Suprapubic skin (tissue), 4 donors: ENCODE results near the gene UBQLN4. TPM values are rescaled to one million over a fixed set of nuclear protein-coding genes. Genes with fewer than 3 reads are reported as not detected.

Experiments used
- DNase-seq, 2 donors: peaks; one replicate each; pipeline ENCODE4 v3.0.0-alpha.2; 2019; ENCODE audit warnings: low spot score in 2 of 2
- H3K27ac ChIP-seq: fragments of 200-600 bp; sonication (generic); one replicate; pipeline ENCODE4 v1.5.1; 2019
- H3K27me3 ChIP-seq: fragments of 200-600 bp; sonication (generic); one replicate; pipeline ENCODE4 v1.5.1; 2019
- H3K36me3 ChIP-seq: fragments of 200-600 bp; sonication (generic); one replicate; pipeline ENCODE4 v1.5.1; 2019
- H3K4me1 ChIP-seq: fragments of 200-600 bp; sonication (generic); one replicate; pipeline ENCODE4 v1.5.1; 2019
- H3K4me3 ChIP-seq: fragments of 200-600 bp; sonication (generic); one replicate; pipeline ENCODE4 v1.5.1; 2019; ENCODE audit warnings: mild to moderate bottlenecking
- H3K9me3 ChIP-seq: fragments of 200-600 bp; sonication (generic); one replicate; pipeline ENCODE4 v1.5.1; 2019
- CTCF ChIP-seq, 2 donors: fragments of 200-600 bp in 1 of 2; fragments of 450-650 bp in 1 of 2; sonication (generic) in 1 of 2; IDR thresholded peaks; one replicate each; pipeline ENCODE4 v1.5.1; 2016 to 2019; ENCODE audit warnings: antibody characterized with exemption in 2 of 2, mild to moderate bottlenecking in 1 of 2, moderate library complexity in 1 of 2
- EP300 ChIP-seq: sonication (generic); formaldehyde crosslinking; IDR thresholded peaks from one replicate; pipeline ENCODE4 v1.6.1; 2017; ENCODE audit warnings: antibody characterized with exemption
- POLR2A ChIP-seq, 2 donors: fragments of 450-650 bp; IDR thresholded peaks; one replicate each; pipeline ENCODE4 v1.6.1; 2017; ENCODE audit warnings: antibody characterized with exemption in 2 of 2, mild to moderate bottlenecking in 2 of 2, moderate library complexity in 2 of 2
- POLR2AphosphoS5 ChIP-seq, 3 donors: sonication (generic); formaldehyde crosslinking; IDR thresholded peaks; one replicate each; pipeline ENCODE4 v1.6.1; 2017; ENCODE audit warnings: antibody characterized with exemption in 3 of 3
- WGBS: methylation state at CpG from one replicate; pipeline ENCODE4 v1.1.5; 2018; 5-methylcytosine and 5-hydroxymethylcytosine counted together
- total RNA-seq, 4 donors: library from RNA; depleted of rRNA; stranded (reverse); fragments of >200 nt; gene quantifications; one replicate each; pipeline ENCODE4 v1.1.0, GENCODE V29; 2016

The UBQLN4 gene
- total RNA-seq, 4 donors from 2014 or later = 32.7 to 42.7 (median 39.8) TPM

DNA sequence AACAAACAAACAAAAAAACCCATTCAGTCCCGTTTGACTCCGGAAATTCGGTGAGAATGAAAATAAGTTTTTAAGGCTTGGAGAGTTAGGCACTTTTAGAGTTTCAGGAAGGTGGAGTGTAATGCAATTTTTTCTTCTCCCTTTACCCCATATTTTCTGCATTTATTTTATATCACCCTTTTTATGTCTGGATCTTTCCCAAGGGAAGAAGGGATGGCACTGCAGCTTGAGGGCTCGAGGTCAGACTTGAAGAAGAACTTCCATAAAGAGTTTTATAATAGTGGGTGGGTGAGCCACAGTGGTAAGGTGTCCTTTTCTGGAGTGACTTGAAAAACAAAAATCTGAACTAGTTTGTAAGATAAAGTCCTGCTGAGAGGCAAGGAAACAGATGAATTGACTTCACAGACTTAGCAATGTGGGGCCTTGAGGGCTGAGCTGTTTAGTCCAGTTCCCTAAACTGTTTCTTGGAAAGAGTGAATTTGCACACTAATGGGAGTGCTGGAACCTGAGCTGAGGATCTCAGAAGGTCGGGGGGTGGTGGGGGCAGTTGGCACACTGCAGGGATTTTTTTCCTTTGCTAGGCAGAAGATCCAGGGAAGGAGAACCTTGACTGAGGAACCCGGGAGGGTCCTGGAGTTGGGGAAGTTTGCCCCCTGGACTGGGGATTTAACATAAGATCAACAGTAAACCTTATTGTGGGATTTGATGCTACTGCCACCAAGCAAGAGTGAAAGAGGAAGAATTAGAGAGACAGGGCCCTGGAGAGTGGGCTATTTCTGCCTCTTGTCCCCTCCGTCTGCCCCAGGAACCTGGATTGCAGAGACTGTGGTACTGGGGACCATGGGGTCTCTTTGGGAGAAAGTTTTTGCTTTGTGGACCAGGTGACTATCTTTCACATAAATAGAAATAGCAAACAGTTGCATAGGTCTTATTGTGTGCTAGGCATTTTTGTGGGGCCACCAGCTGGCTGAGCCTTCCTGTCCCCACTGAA lies 30.5 kb upstream of the UBQLN4 start:
- DNase-seq = no peak
- Histone ChIP-seq H3K4me1 (peaks cover 26% of the 10 kb centered on the region), H3K27me3 (no peaks in the 10 kb centered on the region), H3K9me3 (no peaks in the 10 kb centered on the region), H3K4me3 (no peak overlapping the region), H3K36me3 (no peaks in the 10 kb centered on the region), H3K27ac (no peak overlapping the region)
- WGBS = 67% methylated on average over 7 of the region's 7 CpGs
- TF ChIP-seq POLR2AphosphoS5 (IDR thresholded peaks at IDR 0.05) (no peak), EP300 (no peak), POLR2A (IDR thresholded peaks at IDR 0.05) (no peak), CTCF (IDR thresholded peaks at IDR 0.05) (no peak)

GRCh38 chr1:156082309-156083091 lies 28.9 kb upstream of the UBQLN4 start, which contains the start of gene MEX3A:
TSS of gene MEX3A (minus strand) at chr1:156082465. CDS start at chr1:156081998, 467 bp downstream.
- under 1% methylated on average over 35 of the region's 62 CpGs for WGBS
- Histone ChIP-seq H3K9me3 (no peaks in the 10 kb centered on the region), H3K4me1 (peaks cover 26% of the 10 kb centered on the region), H3K27ac (no peak within 1 kb of the TSS), H3K27me3 (no peaks in the 10 kb centered on the region), H3K4me3 (peak within 1 kb of the TSS; percentile 82), H3K36me3 (no peaks in the 10 kb centered on the region)
- TF ChIP-seq EP300 (no peak), POLR2A (IDR thresholded peaks at IDR 0.05) (no peak), POLR2AphosphoS5 (IDR thresholded peaks at IDR 0.05) (no peak), CTCF (IDR thresholded peaks at IDR 0.05) (no peak)
- DNase-seq = peak in 1 of 2 donors; percentile 88

DNA sequence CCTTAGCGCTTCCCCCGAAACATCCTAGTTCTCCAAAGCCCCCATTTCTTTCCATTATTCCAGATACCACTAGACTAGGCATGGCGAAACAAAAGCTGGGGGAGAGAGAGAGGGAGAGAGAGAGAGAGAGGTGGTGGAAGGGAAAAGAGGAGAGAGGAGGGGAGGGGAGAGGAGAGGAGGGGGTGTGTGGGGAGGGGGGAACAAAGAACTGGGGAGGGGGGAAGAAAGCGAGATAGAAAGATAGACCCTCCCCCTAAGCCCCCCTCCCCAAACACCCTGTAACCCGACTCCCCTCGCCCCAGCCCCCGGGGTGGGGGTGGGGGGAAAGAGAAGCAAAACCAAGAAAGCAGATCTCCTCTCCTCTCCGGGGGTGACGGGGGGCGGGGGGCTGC lies 28.3 kb upstream of the UBQLN4 start:
- H3K27ac ChIP-seq = no peak overlapping the region
- WGBS = 0% methylated on average over 9 of the region's 10 CpGs
- H3K27me3 ChIP-seq = no peaks in the 10 kb centered on the region
- no peak for DNase-seq
- TF ChIP-seq POLR2AphosphoS5 (IDR thresholded peaks at IDR 0.05) (no peak), CTCF (IDR thresholded peaks at IDR 0.05) (no peak), EP300 (no peak), POLR2A (IDR thresholded peaks at IDR 0.05) (no peak)
- peaks cover 26% of the 10 kb centered on the region for H3K4me1 ChIP-seq
- no peaks in the 10 kb centered on the region for H3K36me3 ChIP-seq
- H3K4me3 ChIP-seq = peak overlapping the region; percentile 82
- no peaks in the 10 kb centered on the region for H3K9me3 ChIP-seq

DNA sequence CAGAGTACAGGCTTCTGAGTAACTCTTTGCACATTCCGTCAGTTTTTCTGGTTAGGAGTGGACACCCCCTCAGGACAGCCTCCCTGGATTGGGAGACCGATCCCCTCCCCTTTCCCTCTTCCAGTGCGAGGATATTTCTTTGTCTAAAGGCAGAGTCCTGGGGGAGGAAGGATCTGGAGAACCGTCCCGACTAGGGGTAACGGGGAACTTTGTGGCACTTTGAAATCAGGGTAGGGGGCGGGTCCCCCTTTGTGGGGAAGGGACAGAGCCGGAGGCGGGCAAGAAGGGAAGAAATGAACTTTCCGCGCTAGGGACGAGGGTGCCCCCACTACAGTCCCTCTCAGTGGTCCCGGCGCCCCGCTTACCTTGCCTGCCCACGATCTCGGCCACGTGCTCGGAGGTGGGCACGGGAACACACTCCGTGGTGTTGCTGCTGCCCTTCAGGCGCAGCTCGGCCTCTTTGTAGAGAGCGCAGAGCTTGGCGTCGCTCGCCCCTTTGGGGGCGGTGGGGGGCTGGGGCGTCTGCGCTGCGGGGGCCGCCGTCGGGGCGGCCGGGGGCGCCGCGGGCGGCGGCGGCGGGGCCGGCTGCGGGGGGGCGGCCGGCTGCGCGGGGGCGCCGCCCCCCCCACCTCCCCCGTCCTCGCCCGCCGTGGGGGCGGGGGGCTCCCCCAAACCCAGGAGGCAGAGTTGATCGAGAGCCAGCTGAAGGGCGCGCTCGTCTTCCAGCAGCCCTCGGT lies 27.8 kb upstream of the UBQLN4 start:
- no peak for TF ChIP-seq POLR2AphosphoS5 (IDR thresholded peaks at IDR 0.05)
- no peak for TF ChIP-seq EP300
- no peak for TF ChIP-seq POLR2A (IDR thresholded peaks at IDR 0.05)
- no peak for TF ChIP-seq CTCF (IDR thresholded peaks at IDR 0.05)
- Histone ChIP-seq H3K9me3 (no peaks in the 10 kb centered on the region), H3K27me3 (no peaks in the 10 kb centered on the region), H3K4me1 (peaks cover 27% of the 10 kb centered on the region), H3K36me3 (no peaks in the 10 kb centered on the region), H3K4me3 (peak overlapping the region; percentile 82), H3K27ac (no peak overlapping the region)
- 10% methylated on average over 18 of the region's 61 CpGs for WGBS
- no peak for DNase-seq
